ENCODE measurements around the gene CALR3. TPM values are rescaled to one million over a fixed set of nuclear protein-coding genes. Genes with fewer than 3 reads are reported as not detected.
A peak's percentile ranks its signal among the peaks of the same experiment; 100 is the strongest.

CALR3 gene
- total RNA-seq, 4 donors from 2014 or later = not detected

DNA sequence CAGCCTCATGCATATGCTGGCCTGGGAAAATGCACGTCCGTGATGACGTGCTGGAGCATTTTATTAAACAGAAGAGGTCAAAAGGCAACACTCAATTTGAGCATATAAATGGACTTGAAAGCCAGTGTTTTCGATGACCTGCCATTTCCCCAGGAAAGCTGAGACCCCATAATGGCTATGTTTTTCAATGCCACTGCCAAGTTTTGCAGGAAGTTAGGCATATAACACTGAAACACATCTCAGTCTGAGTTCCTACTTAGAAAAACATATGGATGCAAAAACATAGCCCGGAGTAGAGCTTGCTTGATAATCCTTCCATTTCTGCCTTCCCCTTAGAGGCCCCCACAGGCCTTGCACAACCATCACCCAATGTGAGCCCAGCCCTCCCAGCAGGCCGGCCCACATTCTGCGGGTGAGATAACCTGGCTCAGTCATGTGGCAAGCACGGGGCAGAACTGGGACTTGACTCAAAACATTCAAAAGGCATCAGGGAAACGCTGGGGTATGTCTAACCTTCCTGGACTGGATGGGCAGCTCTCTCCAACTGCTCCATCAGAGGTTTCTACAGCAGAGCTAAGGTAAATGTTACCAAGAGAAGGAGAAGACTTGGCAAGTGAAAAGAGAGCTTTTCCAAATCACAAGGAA is 49.1 kb downstream of the CALR3 start:
- no peaks in the 10 kb centered on the region for H3K9me3 ChIP-seq
- no peak for TF ChIP-seq POLR2A (IDR thresholded peaks at IDR 0.05)
- TF ChIP-seq, protein P1, sequence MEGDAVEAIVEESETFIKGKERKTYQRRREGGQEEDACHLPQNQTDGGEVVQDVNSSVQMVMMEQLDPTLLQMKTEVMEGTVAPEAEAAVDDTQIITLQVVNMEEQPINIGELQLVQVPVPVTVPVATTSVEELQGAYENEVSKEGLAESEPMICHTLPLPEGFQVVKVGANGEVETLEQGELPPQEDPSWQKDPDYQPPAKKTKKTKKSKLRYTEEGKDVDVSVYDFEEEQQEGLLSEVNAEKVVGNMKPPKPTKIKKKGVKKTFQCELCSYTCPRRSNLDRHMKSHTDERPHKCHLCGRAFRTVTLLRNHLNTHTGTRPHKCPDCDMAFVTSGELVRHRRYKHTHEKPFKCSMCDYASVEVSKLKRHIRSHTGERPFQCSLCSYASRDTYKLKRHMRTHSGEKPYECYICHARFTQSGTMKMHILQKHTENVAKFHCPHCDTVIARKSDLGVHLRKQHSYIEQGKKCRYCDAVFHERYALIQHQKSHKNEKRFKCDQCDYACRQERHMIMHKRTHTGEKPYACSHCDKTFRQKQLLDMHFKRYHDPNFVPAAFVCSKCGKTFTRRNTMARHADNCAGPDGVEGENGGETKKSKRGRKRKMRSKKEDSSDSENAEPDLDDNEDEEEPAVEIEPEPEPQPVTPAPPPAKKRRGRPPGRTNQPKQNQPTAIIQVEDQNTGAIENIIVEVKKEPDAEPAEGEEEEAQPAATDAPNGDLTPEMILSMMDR (IDR thresholded peaks at IDR 0.05) = no peak
- no peak for TF ChIP-seq POLR2AphosphoS5 (IDR thresholded peaks at IDR 0.05)
- TF ChIP-seq EP300 (IDR thresholded peaks at IDR 0.05; ENCODE audit: low read depth) = no peak
- in situ Hi-C loops (cut with MboI; ENCODE audit: low pct_ligation_motif_present in 1 of 4, low pct_unique_long_range_greater_than_20kb in 1 of 4, low sequenced_read_pairs in 3 of 4) (no loop called here), intact Hi-C loops (cut with DNase I; ENCODE audit: low total_unique reads) (no loop called here)
- H3K4me1 ChIP-seq = peaks cover 18 to 60% (median 27%) of the 10 kb centered on the region in 4 donors
- H3K27ac ChIP-seq = peak overlapping the region in 3 of 4 donors; percentile 7 to 52 (median 20)
- DNase-seq = peak; percentile 50
- H3K4me3 ChIP-seq = no peak overlapping the region
- no peaks in the 10 kb centered on the region for H3K36me3 ChIP-seq
- 35% methylated on average over 9 of the region's 9 CpGs; no CpG with 5 or more reads in 1 of the 2 donors for WGBS, 2 donors (ENCODE audit: low coverage in 1 of 2)
- no peaks in the 10 kb centered on the region for H3K27me3 ChIP-seq

DNA sequence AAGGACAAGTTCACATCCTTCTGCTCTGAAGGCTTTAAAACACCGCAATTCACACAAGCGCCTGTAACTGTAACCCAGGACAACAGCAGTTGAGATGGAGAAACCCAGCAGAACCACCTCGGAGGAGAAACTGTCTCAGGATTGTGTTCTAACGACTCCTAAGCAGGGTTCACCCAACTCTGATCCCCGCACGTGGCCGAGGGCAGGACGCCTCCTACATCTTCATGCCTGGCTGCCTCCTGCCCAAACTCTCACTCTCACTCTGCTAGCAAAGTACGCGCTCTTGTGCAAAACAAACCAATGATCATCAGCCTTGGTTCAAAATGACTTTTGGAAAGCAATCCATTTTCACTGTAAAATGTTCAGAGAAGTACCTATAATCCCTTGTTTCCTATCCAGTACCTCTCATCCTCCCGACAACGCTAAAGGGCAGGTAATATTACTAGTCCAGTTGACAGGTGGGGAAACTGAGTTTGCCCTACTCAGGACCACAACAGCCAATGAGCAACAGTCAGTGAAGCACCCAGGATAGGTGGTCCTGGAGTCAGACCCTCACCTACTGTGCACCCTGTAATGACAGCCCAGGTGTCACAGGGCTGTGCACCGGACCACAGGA is 49.8 kb downstream of the CALR3 start:
- no peaks in the 10 kb centered on the region for H3K9me3 ChIP-seq

DNA sequence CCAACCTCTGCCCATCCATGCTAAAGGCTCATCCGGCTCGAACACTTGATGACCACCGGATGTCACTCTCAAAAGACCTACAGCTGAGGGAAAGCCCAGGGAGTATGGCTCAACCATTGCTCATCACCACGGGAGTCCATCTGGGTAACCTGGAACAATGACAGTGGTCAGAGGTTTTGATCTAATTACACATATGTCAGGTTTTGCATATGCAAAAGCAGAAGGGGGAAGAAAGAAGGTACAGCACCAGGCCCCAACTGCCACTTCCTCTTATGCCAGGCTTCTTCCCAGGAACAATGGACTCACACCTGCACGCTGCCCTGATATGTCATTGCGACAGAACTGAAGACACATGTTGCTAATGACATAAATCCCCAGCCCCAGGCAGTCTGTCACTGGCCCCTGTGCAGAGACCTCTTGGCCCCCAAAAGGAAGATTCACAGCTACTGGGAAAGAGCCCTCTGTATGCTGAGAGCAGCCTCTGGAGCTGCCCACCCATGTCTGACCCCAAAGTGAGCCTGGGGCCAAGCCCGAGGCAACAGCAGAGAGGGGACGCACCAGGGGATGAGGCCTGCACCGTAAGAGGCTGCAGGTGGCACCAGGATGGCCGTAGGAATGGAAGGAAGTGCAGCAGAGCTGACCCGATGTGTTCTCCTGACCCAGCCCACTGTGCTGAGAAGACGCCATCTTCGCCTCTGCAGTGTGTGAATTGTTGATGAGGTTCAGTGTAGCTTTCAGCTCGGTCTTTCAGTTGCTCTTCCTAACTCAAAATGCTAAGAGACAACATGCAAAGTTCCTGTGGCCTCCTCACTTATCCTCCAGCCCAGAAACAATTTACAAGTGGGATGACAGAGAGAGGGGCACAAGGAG is 50.5 kb downstream of the CALR3 start:
- no peak for TF ChIP-seq POLR2AphosphoS5 (IDR thresholded peaks at IDR 0.05)
- no peak for TF ChIP-seq POLR2A (IDR thresholded peaks at IDR 0.05)
- TF ChIP-seq EP300 (IDR thresholded peaks at IDR 0.05; ENCODE audit: low read depth) = no peak
- TF ChIP-seq, protein P1 (IDR thresholded peaks at IDR 0.05) = no peak
- intact Hi-C loops (cut with DNase I; ENCODE audit: low total_unique reads) (no loop called here), in situ Hi-C loops (cut with MboI; ENCODE audit: low pct_ligation_motif_present in 1 of 4, low pct_unique_long_range_greater_than_20kb in 1 of 4, low sequenced_read_pairs in 3 of 4) (no loop called here)
- Histone ChIP-seq H3K36me3 (no peaks in the 10 kb centered on the region), H3K4me3 (no peak overlapping the region), H3K27me3 (no peaks in the 10 kb centered on the region), H3K27ac (peak overlapping the region in 1 of 4 donors; percentile 20), H3K9me3 (no peaks in the 10 kb centered on the region), H3K4me1 (peaks cover 18 to 60% (median 28%) of the 10 kb centered on the region in 4 donors)
- peak; percentile 27 for DNase-seq
- WGBS, 2 donors (ENCODE audit: low coverage in 1 of 2) = 83% methylated on average over 14 of the region's 14 CpGs; no CpG with 5 or more reads in 1 of the 2 donors

More for the DNA sequence above, 49.8 kb downstream of the CALR3 start:
- no peak overlapping the region for H3K4me3 ChIP-seq
- intact Hi-C loops (cut with DNase I; ENCODE audit: low total_unique reads) = no loop called here
- H3K36me3 ChIP-seq = no peaks in the 10 kb centered on the region
- 79 to 92% methylated on average over 7 to 13 of the region's 13 CpGs for WGBS, 2 donors (ENCODE audit: low coverage in 1 of 2)
- peaks cover 18 to 60% (median 28%) of the 10 kb centered on the region in 4 donors for H3K4me1 ChIP-seq
- no peaks in the 10 kb centered on the region for H3K27me3 ChIP-seq
- H3K27ac ChIP-seq = peak overlapping the region in 2 of 4 donors; percentile 20 to 52
- TF ChIP-seq POLR2A (IDR thresholded peaks at IDR 0.05) (no peak), EP300 (IDR thresholded peaks at IDR 0.05; ENCODE audit: low read depth) (no peak), POLR2AphosphoS5 (IDR thresholded peaks at IDR 0.05) (no peak)
- TF ChIP-seq, protein P1 (IDR thresholded peaks at IDR 0.05) = no peak
- DNase-seq = no peak
- in situ Hi-C loops (cut with MboI; ENCODE audit: low pct_ligation_motif_present in 1 of 4, low pct_unique_long_range_greater_than_20kb in 1 of 4, low sequenced_read_pairs in 3 of 4) = no loop called here

DNA sequence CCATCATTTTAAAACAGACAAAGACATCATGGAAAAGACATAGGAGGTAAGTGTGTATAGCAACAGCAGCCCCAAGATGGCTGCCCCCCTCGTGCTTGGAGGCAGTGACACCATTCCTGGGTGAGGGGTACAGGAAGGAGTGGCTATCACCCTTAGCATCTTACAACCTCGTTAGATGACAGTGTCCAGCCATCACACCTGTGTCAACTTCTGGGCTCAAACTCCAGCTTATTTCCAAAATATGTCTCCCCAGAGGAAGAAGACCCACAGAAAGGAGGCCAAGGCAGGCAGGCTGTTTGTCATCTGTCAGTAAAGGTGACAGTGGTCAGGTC is 51.7 kb downstream of the CALR3 start:
- no peak for DNase-seq
- Histone ChIP-seq H3K27ac (peak overlapping the region in 1 of 4 donors; percentile 8), H3K9me3 (no peaks in the 10 kb centered on the region), H3K27me3 (no peaks in the 10 kb centered on the region), H3K4me1 (peaks cover 18 to 57% (median 28%) of the 10 kb centered on the region in 4 donors), H3K4me3 (no peak overlapping the region), H3K36me3 (no peaks in the 10 kb centered on the region)
- WGBS, 2 donors (ENCODE audit: low coverage in 1 of 2) = 33% methylated on average over 2 of the region's 2 CpGs; no CpG with 5 or more reads in 1 of the 2 donors
- in situ Hi-C loops (cut with MboI; ENCODE audit: low pct_ligation_motif_present in 1 of 4, low pct_unique_long_range_greater_than_20kb in 1 of 4, low sequenced_read_pairs in 3 of 4) (no loop called here), intact Hi-C loops (cut with DNase I; ENCODE audit: low total_unique reads) (no loop called here)
- TF ChIP-seq EP300 (IDR thresholded peaks at IDR 0.05; ENCODE audit: low read depth) (no peak), POLR2A (IDR thresholded peaks at IDR 0.05) (no peak), POLR2AphosphoS5 (IDR thresholded peaks at IDR 0.05) (no peak)
- TF ChIP-seq, protein P1 (IDR thresholded peaks at IDR 0.05) = no peak

All from transverse colon (tissue), 4 donors.